GM12873 (cell line): ENCODE results near the gene CENPX.

Experiments used
- TF ChIP-seq, protein P1 (sequence below): IDR thresholded peaks from 2 replicates; pipeline ENCODE4 v1.5.1; 2012; ENCODE audit warnings: low read depth, mild to moderate bottlenecking, moderate library complexity, low read length, control low read depth; ENCODE audit not compliant: insufficient read depth; ENCODE audit errors: missing control alignments

Gene CENPX

DNA sequence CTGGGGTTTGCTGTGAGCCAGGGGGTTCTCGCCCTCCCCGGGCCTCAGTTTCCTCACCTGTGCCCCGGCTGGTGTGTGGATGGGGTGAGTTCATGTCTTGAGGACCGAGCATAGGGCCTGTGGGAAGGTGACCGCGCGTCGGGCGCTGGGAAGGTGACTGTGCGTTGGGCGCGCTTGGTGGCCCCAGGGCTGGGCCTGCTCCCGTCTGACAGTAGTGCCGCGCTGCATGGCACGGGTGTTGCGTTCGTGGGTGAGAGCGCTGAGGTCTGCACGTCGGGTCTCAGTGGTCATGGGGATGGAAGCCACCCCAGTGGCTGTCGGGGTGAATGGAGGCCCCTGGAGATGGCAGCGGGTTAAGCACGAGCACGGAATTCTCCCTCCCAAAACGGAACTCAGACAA lies 36.1 kb downstream of the CENPX start:
- TF ChIP-seq, protein P1, sequence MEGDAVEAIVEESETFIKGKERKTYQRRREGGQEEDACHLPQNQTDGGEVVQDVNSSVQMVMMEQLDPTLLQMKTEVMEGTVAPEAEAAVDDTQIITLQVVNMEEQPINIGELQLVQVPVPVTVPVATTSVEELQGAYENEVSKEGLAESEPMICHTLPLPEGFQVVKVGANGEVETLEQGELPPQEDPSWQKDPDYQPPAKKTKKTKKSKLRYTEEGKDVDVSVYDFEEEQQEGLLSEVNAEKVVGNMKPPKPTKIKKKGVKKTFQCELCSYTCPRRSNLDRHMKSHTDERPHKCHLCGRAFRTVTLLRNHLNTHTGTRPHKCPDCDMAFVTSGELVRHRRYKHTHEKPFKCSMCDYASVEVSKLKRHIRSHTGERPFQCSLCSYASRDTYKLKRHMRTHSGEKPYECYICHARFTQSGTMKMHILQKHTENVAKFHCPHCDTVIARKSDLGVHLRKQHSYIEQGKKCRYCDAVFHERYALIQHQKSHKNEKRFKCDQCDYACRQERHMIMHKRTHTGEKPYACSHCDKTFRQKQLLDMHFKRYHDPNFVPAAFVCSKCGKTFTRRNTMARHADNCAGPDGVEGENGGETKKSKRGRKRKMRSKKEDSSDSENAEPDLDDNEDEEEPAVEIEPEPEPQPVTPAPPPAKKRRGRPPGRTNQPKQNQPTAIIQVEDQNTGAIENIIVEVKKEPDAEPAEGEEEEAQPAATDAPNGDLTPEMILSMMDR = no peak

- TF ChIP-seq, protein P1 = no peak
These were observed 37.8 kb downstream of the CENPX start for GRCh38 chr17:81984773-81985410.

- TF ChIP-seq, protein P1 = no peak
These were observed 38.9 kb downstream of the CENPX start for GRCh38 chr17:81983639-81984373.

DNA sequence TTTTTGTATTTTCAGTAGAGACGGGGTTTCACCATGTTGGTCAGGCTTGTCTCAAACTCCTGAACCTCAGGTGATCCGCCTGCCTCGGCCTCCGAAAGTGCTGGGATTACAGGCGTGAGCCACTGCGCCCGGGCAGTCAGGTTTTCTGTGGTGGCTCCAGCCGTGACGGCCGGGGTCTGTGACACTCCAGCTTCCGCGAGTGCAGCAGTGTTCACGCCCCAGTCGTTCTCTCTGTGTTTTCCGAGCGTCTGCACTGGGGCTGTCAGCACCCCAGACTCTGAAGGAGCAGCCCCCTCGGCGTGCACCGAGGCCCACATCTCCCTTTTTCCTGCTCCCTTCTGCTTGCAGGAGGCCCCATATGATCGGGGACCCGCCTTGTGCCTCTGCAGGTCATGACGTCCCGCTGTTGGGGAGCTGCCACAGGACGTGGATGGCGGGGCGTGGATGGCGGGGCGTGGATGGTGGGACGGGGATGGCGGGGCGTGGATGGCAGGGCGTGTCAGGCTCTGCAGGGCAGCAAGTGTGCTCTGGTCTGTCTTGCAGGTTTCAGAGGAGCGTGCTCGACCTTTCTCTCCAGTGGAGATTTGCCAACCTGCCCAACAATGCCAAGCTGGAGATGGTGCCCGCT lies 39.6 kb downstream of the CENPX start:
- TF ChIP-seq, protein P1 = no peak

DNA sequence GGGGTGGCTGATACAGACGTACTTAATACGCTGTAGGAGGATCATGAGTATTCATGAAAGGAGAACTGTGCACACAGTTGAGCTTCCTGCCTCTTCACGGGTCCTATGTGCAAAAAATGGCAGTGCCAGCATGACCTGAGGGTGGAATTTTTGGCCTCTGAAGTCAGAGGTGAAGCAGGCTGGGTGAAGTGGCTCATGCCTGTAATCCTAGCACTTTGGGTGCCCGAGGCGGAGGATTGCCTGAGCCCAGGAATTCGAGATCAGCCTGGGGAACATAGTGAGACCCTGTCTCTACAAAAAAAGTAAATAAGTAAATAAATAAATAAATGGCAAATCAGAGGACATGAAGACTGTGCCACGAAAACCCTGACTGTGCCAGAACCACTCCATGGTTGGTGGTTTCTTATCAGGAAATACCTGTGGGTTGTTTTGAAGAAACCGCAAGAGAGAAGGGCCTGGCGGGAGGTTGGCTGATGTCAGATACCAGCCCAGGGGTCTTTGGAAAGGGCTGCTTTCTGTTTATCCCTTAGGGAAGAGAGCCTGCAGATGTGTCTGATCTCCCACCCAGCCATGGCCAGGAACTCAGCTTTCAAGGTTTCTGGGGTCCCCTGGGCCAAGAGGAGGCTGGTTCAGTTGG lies 41.9 kb downstream of the CENPX start:
- TF ChIP-seq, protein P1 = no peak

DNA sequence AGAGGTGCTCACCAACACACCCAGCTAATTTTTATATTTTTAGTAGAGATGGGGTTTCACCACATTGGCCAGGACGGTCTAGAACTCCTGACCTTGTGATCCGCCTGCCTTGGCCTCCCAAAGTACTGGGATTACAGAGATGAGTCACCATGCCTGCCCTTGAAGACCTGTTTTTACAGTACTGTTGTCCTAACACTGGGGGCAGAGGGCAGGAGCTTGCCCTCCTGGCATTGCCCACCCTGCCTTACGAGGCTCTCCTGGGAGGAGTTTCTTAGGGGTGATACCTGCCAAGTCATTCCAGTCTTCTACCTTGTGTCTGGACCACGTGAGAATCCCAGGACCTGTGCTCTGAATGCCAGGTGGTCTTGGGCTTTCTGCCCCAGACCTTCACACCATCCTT lies 42.6 kb downstream of the CENPX start:
- TF ChIP-seq, protein P1 = no peak

GRCh38 chr17:81978524-81979298 lies 44.0 kb downstream of the CENPX start:
- TF ChIP-seq, protein P1 = no peak
